Testis (tissue), 3 donors: ENCODE results near the gene TERB1. TPM values are rescaled to one million over a fixed set of nuclear protein-coding genes. Genes with fewer than 3 reads are reported as not detected.

Experiments
- DNase-seq: peaks from one replicate; pipeline ENCODE4 v3.0.0-alpha.2; 2019
- H3K27ac ChIP-seq, 2 donors: fragments of 200-600 bp; sonication (generic); one replicate each; pipeline ENCODE4 v1.5.1; 2019
- H3K27me3 ChIP-seq: fragments of 200-600 bp; sonication (generic); one replicate; pipeline ENCODE4 v1.5.1; 2019
- H3K36me3 ChIP-seq: fragments of 200-600 bp; sonication (generic); one replicate; pipeline ENCODE4 v1.5.1; 2017; ENCODE audit warnings: low read depth; ENCODE audit errors: missing control alignments
- H3K4me1 ChIP-seq: fragments of 200-600 bp; sonication (generic); one replicate; pipeline ENCODE4 v1.5.1; 2019
- H3K4me3 ChIP-seq, 2 donors: fragments of 200-600 bp; sonication (generic); one replicate each; pipeline ENCODE4 v1.5.1; 2017 to 2019
- H3K9me3 ChIP-seq: fragments of 200-600 bp; sonication (generic); one replicate; pipeline ENCODE4 v1.5.1; 2017
- CTCF ChIP-seq, 3 experiments: fragments of 450-650 bp in 2 of 3; fragments of 200-600 bp in 1 of 3; sonication (generic) in 1 of 3; IDR thresholded peaks; one replicate each; pipeline ENCODE4 v1.5.1; 2016 to 2019; ENCODE audit warnings: antibody characterized with exemption in 3 of 3, mild to moderate bottlenecking in 2 of 3, moderate library complexity in 1 of 3
- POLR2A ChIP-seq: fragments of 450-650 bp; IDR thresholded peaks from one replicate; pipeline ENCODE4 v1.6.1; 2017; ENCODE audit warnings: antibody characterized with exemption, mild to moderate bottlenecking, moderate library complexity
- WGBS, 2 donors: methylation state at CpG; one replicate each; pipeline ENCODE4 v1.1.5; 2018; 5-methylcytosine and 5-hydroxymethylcytosine counted together
- intact Hi-C: fragments of 100-400 bp; cut with DNase I; formaldehyde crosslinking; loops from one replicate; pipeline ENCODE4 v1.15.1; 2023; ENCODE audit warnings: low total_unique reads
- polyA plus RNA-seq: library from polyadenylated mRNA; stranded (reverse); fragments of 350-450 nt; fragmentation: Illumina TruSeq; extraction: RNeasy Lipid Tissue Mini Kit (QIAGEN cat#74804); gene quantifications from one replicate; pipeline ENCODE4 v1.2.3, GENCODE V29; 2014; ENCODE audit warnings: low read depth, low replicate concordance; ENCODE audit not compliant: insufficient read depth
- total RNA-seq, 2 donors: library from RNA; depleted of rRNA; stranded (reverse); fragments of >200 nt; gene quantifications; one replicate each; pipeline ENCODE4 v1.2.3, GENCODE V29; 2016

Gene TERB1
- total and polyA plus RNA-seq, 3 donors from 2014 or later = 12.1 to 30.6 (median 13.3) TPM

DNA sequence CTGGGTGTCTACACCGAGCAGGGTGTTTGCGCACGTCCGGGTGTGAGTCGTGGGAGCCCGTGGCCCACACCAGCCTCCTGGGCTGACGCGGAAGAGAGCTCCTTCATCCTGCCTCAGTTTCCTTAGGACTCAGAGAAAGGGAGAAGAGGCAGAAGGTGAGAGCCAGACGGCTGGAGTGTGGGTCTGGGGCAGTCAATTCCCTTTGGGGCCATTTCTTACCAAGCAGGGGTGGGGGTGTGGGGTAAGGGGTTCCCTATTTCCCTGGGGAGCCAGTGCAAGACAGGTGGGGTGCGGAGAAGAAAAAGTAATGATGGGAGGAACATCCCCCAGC is 43.7 kb upstream of the TERB1 start:
- Histone ChIP-seq H3K27ac (no peak overlapping the region), H3K9me3 (no peaks in the 10 kb centered on the region), H3K4me3 (peak overlapping the region in 1 of 2 donors; percentile 56), H3K4me1 (no peaks in the 10 kb centered on the region), H3K27me3 (no peaks in the 10 kb centered on the region), H3K36me3 (no peaks in the 10 kb centered on the region)
- DNase-seq = no peak
- intact Hi-C loops = no loop called here
- TF ChIP-seq POLR2A (no peak), CTCF (IDR thresholded peaks at IDR 0.05) (no peak)
- 8 to 9% methylated on average over 8 to 10 of the region's 10 CpGs for WGBS, 2 donors

DNA sequence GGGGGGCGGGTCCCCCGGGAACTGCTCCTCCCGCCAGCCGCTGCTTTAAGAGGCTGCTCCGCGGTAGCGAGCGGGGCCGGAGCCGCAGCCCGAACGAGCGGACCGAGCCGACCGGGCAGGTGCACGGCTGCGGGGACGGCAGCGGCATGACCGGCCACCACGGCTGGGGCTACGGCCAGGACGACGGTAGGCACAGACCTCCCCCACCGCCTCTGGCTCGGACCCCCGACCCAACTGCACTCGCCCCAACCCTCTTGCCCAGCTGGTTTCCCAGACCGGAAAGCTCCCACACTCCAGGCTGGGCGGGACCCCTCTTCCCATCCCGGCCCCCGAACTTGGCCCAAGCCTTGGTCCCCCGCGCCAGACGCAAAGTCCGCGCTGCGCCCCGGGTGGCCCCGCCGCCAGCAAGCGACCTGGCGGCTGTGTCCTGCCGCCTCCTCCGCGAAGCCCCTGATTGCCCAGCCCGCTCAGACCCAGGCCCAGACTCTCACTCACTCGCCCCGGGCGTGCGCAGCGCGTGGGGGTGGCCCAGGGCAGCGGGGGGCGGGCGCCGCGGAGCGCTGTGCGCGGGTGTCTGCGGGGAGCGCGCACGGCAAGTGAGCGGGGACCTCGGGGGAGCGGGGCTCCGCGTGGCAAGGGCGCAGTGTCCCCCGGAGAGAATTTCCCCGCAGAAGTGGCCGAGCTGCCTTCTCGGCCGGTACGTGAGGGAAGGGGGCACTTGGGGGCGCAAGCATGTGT is 43.1 kb upstream of the TERB1 start, which contains the start of gene CA7:
TSS of gene CA7 (plus strand) at position 73 of the 738 bp plus-strand sequence. CDS start at position 147, 74 bp downstream.
- TF ChIP-seq POLR2A (no peak), CTCF (IDR thresholded peaks at IDR 0.05) (no peak)
- intact Hi-C loops = no loop called here
- H3K9me3 ChIP-seq = no peaks in the 10 kb centered on the region
- H3K27ac ChIP-seq = no peak within 1 kb of the TSS
- H3K36me3 ChIP-seq = no peaks in the 10 kb centered on the region
- peak within 1 kb of the TSS; percentile 27 to 56 for H3K4me3 ChIP-seq
- 0 to 1% methylated on average over 11 to 66 of the region's 79 CpGs for WGBS, 2 donors
- no peak for DNase-seq
- H3K27me3 ChIP-seq = no peaks in the 10 kb centered on the region
- no peaks in the 10 kb centered on the region for H3K4me1 ChIP-seq

DNA sequence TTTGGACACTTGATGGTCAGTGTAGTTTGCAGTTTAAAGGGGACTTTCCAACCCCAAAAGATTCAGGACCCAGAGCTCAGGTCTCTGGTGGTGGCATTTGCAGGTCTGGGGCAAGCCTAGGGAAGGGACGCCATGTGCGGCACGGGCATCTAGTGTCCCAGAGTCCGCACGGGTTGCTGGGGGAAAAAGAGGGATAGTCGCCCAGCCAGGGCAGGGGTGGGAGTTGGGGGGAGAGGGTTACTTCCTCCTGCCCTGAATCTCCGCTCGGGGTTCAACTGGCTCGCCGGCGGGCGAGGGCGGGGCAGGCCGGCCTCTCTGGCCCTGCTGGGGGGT is 42.6 kb upstream of the TERB1 start:
- DNase-seq = no peak
- WGBS, 2 donors = 24 to 37% methylated on average over 6 of the region's 14 CpGs
- Histone ChIP-seq H3K9me3 (no peaks in the 10 kb centered on the region), H3K4me1 (no peaks in the 10 kb centered on the region), H3K27me3 (no peaks in the 10 kb centered on the region), H3K4me3 (peak overlapping the region; percentile 27 to 56), H3K36me3 (no peaks in the 10 kb centered on the region), H3K27ac (no peak overlapping the region)
- intact Hi-C loops = no loop called here
- TF ChIP-seq POLR2A (no peak), CTCF (IDR thresholded peaks at IDR 0.05) (no peak)

DNA sequence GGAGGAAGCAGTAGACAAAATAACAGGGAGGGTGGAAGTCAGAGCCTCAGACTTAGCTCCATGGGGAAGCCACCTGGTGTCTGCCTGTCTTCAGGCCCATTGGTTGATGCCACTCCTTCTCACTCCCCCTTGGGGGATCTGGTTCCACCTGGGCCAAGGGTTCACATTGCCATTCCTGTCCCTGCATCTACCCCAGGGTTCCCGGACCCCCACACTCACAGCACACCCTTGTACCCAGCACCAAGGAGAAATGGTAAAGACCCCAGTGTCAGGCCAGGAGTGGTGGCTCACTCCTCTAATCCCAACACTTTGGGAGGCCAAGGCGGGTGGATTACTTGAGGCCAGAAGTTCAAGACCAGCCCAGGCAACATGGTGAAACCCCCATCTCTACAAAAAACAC is 41.8 kb upstream of the TERB1 start:
- Histone ChIP-seq H3K4me3 (no peak overlapping the region), H3K36me3 (no peaks in the 10 kb centered on the region), H3K27me3 (no peaks in the 10 kb centered on the region), H3K27ac (no peak overlapping the region), H3K9me3 (no peaks in the 10 kb centered on the region), H3K4me1 (no peaks in the 10 kb centered on the region)
- DNase-seq = no peak
- WGBS, 2 donors = 95 to 100% methylated on average over 2 of the region's 2 CpGs
- intact Hi-C loops = no loop called here
- no peak for TF ChIP-seq CTCF (IDR thresholded peaks at IDR 0.05)
- no peak for TF ChIP-seq POLR2A

DNA sequence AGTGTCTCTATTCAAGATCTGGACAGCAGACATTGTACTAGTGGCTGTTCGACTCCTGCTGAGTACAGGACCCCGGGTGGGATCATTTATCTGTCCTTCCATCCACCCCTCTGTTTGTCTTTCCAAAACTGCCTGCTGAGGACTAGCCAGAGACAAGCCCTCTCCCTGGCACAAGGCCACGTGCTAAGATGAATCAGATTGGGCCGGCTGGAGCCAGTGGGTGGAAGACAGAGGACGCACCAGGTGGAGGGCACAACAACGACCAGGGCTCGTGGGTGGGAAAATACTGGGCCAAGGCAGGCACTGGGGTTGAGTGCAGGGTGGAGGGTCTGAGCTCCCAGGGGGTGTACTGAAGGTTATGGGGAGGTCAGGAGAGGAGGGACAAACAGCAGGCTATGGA is 41.4 kb upstream of the TERB1 start:
- H3K27ac ChIP-seq = no peak overlapping the region
- H3K9me3 ChIP-seq = no peaks in the 10 kb centered on the region
- H3K4me1 ChIP-seq = no peaks in the 10 kb centered on the region
- no peaks in the 10 kb centered on the region for H3K36me3 ChIP-seq
- H3K4me3 ChIP-seq = no peak overlapping the region
- intact Hi-C loops = no loop called here
- H3K27me3 ChIP-seq = no peaks in the 10 kb centered on the region
- WGBS, 2 donors = 78 to 79% methylated on average over 7 of the region's 7 CpGs
- no peak for DNase-seq
- TF ChIP-seq POLR2A (no peak), CTCF (IDR thresholded peaks at IDR 0.05) (no peak)
